IPS DF 6.9 (cell line): Measurements from ENCODE around the gene MYH7B.

Experiments used
- DNase-seq: peaks from one replicate; pipeline ENCODE4 v3.0.0-alpha.2; 2013; ENCODE audit warnings: low read depth, low spot score
- H3K27ac ChIP-seq: one replicate; pipeline ENCODE4 v1.5.1; 2013; ENCODE audit warnings: low read length, control low read depth
- H3K27me3 ChIP-seq: 2 replicates; pipeline ENCODE4 v1.6.1; 2013; ENCODE audit warnings: mild to moderate bottlenecking, low read length; ENCODE audit not compliant: control insufficient read depth, insufficient read depth
- H3K36me3 ChIP-seq: 2 replicates; pipeline ENCODE4 v1.6.1; 2013; ENCODE audit warnings: low read length; ENCODE audit not compliant: control insufficient read depth, insufficient read depth
- H3K4me1 ChIP-seq: 2 replicates; pipeline ENCODE4 v1.6.1; 2013; ENCODE audit warnings: low read length; ENCODE audit not compliant: control insufficient read depth, insufficient read depth
- H3K4me3 ChIP-seq: 2 replicates; pipeline ENCODE4 v1.5.1; 2013; ENCODE audit warnings: mild to moderate bottlenecking, low read length
- H3K9me3 ChIP-seq: 2 replicates; pipeline ENCODE4 v1.6.1; 2013; ENCODE audit warnings: low read length, inconsistent platforms; ENCODE audit not compliant: control insufficient read depth, insufficient read depth
- WGBS: extraction: QIAGEN DNeasy Blood & Tissue Kit; methylation state at CpG from one replicate; pipeline ENCODE4 v1.1.7; 2013; ENCODE audit warnings: mixed read lengths, missing lambda C conversion rate; ENCODE audit not compliant: insufficient read length, insufficient coverage; 5-methylcytosine and 5-hydroxymethylcytosine counted together

The MYH7B gene

DNA sequence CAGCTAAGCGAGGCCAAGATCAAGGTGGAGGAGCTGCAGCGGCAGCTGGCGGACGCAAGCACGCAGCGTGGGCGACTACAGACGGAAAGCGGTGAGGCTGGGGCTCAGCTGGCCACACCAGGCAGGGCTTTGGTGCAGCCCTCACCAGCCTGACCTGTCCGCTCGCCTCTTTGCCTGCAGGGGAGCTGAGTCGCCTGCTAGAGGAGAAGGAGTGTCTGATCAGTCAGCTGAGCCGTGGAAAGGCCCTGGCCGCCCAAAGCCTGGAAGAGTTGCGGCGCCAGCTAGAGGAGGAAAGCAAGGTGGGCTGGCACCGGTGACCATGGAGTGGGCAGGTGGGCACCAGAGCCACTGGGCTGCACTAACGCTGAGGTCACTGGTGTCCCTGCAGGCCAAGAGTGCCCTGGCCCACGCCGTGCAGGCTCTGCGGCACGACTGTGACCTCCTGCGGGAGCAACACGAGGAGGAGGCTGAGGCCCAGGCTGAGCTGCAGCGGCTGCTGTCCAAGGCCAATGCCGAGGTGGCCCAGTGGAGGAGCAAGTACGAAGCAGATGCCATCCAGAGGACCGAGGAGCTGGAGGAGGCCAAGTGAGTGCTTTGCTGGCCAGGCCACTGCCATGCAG, 42.8 kb downstream of the MYH7B start:
- no peak overlapping the region for H3K27ac ChIP-seq
- no peak for DNase-seq
- H3K27me3 ChIP-seq = no peaks in the 10 kb centered on the region
- no peaks in the 10 kb centered on the region for H3K9me3 ChIP-seq
- no peak overlapping the region for H3K4me3 ChIP-seq
- peaks cover 30% of the 10 kb centered on the region for H3K36me3 ChIP-seq
- WGBS = no CpG with 5 or more reads among the region's 28 CpGs
- no peaks in the 10 kb centered on the region; the same call in 1 of the 2 replicates for H3K4me1 ChIP-seq

- H3K36me3 ChIP-seq = peaks cover 34% of the 10 kb centered on the region
- no peaks in the 10 kb centered on the region for H3K27me3 ChIP-seq
- no peaks in the 10 kb centered on the region; the same call in 1 of the 2 replicates for H3K4me1 ChIP-seq
- H3K9me3 ChIP-seq = no peaks in the 10 kb centered on the region
- no peak for DNase-seq
- WGBS = no CpG with 5 or more reads among the region's 25 CpGs
- H3K4me3 ChIP-seq = no peak overlapping the region
- H3K27ac ChIP-seq = no peak overlapping the region
Observed at GRCh38 chr20:34999021-34999451, 43.4 kb downstream of the MYH7B start.

DNA sequence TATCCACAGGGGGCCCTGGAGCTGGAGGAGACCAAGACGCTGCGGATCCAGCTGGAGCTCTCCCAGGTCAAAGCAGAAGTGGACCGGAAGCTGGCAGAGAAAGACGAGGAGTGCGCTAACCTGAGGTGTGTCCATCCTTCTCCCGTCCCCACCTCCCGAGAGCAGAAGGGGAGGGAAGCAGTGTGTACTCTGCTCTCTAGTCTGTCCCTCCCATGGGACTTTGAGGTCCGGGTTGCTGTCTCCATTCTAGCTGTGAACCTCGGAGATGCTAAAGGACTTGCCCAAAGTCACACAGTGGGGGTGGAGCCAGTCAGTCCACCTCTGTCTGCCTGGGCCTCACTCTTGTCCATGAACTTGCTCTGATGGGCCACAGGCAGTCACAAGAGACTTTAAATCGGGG, 44.1 kb downstream of the MYH7B start:
- Histone ChIP-seq H3K4me1 (no peaks in the 10 kb centered on the region; the same call in 1 of the 2 replicates), H3K36me3 (peaks cover 42% of the 10 kb centered on the region), H3K27me3 (no peaks in the 10 kb centered on the region), H3K4me3 (no peak overlapping the region), H3K27ac (no peak overlapping the region), H3K9me3 (no peaks in the 10 kb centered on the region)
- DNase-seq = no peak
- no CpG with 5 or more reads among the region's 10 CpGs for WGBS

DNA sequence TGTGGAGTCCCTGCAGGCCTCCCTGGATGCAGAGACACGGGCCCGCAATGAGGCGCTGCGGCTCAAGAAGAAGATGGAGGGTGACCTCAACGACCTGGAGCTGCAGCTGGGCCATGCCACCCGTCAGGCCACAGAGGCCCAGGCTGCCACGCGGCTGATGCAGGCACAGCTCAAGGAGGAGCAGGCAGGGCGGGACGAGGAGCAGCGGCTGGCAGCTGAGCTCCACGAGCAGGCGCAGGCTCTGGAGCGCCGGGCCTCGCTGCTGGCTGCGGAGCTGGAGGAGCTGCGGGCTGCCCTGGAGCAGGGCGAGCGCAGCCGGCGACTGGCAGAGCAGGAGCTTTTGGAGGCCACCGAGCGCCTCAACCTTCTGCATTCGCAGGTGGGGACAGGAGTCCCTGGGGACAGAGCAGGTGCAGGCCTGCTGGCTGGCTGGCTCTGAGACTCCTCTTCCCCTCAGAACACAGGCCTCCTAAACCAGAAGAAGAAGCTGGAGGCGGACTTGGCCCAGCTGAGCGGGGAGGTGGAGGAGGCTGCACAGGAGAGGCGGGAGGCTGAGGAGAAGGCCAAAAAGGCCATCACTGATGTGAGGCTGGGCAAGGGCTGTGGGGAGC, 44.7 kb downstream of the MYH7B start:
- WGBS = no CpG with 5 or more reads among the region's 28 CpGs
- Histone ChIP-seq H3K4me1 (no peaks in the 10 kb centered on the region; the same call in 1 of the 2 replicates), H3K9me3 (no peaks in the 10 kb centered on the region), H3K36me3 (peaks cover 48% of the 10 kb centered on the region), H3K27ac (no peak overlapping the region), H3K4me3 (no peak overlapping the region), H3K27me3 (no peaks in the 10 kb centered on the region)
- no peak for DNase-seq

- Histone ChIP-seq H3K9me3 (no peaks in the 10 kb centered on the region), H3K27me3 (no peaks in the 10 kb centered on the region), H3K27ac (no peak overlapping the region), H3K4me1 (no peaks in the 10 kb centered on the region; the same call in 1 of the 2 replicates), H3K36me3 (peaks cover 53% of the 10 kb centered on the region), H3K4me3 (no peak overlapping the region)
- no peak for DNase-seq
- no CpG with 5 or more reads among the region's 28 CpGs for WGBS
Observed at GRCh38 chr20:35000922-35001595, 45.4 kb downstream of the MYH7B start.

DNA sequence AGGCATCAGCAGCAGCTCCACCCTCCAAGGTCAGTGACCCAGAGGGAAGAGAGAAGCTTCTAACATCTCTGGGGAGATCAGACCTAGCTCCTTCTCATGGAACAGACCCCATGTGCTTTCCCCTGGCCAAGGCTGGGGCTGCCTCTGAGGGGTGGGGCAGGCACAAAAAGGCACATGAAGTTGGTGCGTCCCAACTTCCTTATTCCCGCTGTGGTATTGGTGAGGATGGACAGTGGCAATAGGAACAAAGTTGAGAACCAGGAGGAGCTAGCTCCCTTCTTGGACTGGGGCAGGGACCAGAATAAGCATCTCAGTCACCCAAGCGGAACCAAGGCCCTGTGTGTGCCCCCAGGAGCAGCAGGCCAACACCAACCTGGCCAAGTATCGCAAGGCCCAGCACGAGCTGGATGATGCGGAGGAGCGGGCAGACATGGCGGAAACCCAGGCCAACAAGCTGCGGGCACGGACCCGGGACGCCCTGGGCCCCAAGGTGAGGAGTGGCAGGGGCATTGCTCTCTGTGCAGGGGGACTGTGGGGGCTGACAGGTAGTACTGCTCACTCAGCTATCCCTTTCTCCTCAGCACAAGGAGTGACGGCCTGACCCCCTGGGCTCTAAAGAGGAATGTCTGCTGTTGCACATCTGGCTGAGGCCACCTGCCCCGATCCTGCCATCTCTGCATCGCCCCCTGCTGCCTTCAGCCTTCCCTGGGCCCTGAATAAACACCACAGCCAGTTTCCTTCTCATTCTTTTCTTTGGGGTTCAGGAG, 46.1 kb downstream of the MYH7B start:
- peaks cover 56% of the 10 kb centered on the region for H3K36me3 ChIP-seq
- WGBS = no CpG with 5 or more reads among the region's 15 CpGs
- H3K4me3 ChIP-seq = no peak overlapping the region
- DNase-seq = no peak
- no peaks in the 10 kb centered on the region; the same call in 1 of the 2 replicates for H3K4me1 ChIP-seq
- no peak overlapping the region for H3K27ac ChIP-seq
- no peaks in the 10 kb centered on the region for H3K9me3 ChIP-seq
- no peaks in the 10 kb centered on the region for H3K27me3 ChIP-seq

- H3K27ac ChIP-seq = no peak overlapping the region
- no CpG with 5 or more reads among the region's 10 CpGs for WGBS
Observed at GRCh38 chr20:35002426-35003210, 47.0 kb downstream of the MYH7B start.

GRCh38 chr20:35003211-35004031, 47.8 kb downstream of the MYH7B start:
- H3K27me3 ChIP-seq = no peaks in the 10 kb centered on the region
- no peaks in the 10 kb centered on the region; the same call in 1 of the 2 replicates for H3K4me1 ChIP-seq
- H3K4me3 ChIP-seq = no peak overlapping the region
- WGBS = no CpG with 5 or more reads among the region's 25 CpGs
- H3K36me3 ChIP-seq = peaks cover 62% of the 10 kb centered on the region
- H3K27ac ChIP-seq = no peak overlapping the region
- no peak for DNase-seq
- no peaks in the 10 kb centered on the region for H3K9me3 ChIP-seq

More at GRCh38 chr20:35002426-35003210, 47.0 kb downstream of the MYH7B start:
- Histone ChIP-seq H3K36me3 (peaks cover 56% of the 10 kb centered on the region), H3K4me1 (no peaks in the 10 kb centered on the region; the same call in 1 of the 2 replicates), H3K9me3 (no peaks in the 10 kb centered on the region), H3K27me3 (no peaks in the 10 kb centered on the region), H3K4me3 (no peak overlapping the region)
- DNase-seq = no peak

DNA sequence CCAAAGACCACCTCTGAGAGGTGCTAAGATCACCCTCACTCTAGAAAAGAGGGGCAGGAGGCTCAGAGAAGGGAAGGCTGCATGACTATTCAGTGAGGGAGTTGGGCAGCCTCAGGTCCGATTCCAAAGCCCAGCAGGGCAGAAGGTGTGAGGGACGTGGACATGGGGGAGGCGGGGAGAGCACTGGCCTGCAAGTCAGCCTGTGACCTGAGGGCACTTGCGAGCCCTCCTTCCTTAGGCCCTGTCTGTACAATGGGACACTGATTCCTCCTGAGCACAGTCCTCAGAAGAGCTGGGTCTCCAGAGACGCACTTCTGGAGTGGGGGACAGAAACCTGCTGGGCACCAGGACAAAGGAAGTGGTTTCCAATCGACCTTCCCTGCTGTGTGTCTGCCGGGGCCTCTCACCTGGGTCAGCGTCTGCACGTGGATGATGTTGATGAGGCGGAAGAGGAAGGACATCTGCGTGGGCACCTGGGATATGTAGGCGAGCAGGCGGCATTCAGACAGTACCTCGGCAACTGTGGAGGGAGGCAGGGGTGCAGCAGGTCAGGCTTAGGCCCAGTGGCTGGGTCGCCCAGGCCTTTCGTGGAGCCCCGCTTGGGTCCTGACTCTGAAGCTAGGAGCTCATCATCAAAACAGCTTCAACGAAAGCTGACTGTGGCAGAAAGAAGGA, 48.5 kb downstream of the MYH7B start:
- no peak overlapping the region for H3K27ac ChIP-seq
- DNase-seq = no peak
- WGBS = no CpG with 5 or more reads among the region's 18 CpGs
- H3K36me3 ChIP-seq = peaks cover 64% of the 10 kb centered on the region
- no peaks in the 10 kb centered on the region for H3K9me3 ChIP-seq
- H3K4me1 ChIP-seq = no peaks in the 10 kb centered on the region
- no peak overlapping the region for H3K4me3 ChIP-seq
- H3K27me3 ChIP-seq = no peaks in the 10 kb centered on the region
